Measurements from ENCODE around the gene PRKAR1A.
"Not testable (repeated sequence)": the region's sequence is repeated elsewhere in the genome, so short reads cannot be mapped to it uniquely, and the experiment has no call there.

The PRKAR1A gene

GRCh38 chr17:68581863-68582645 is 69.8 kb downstream of the PRKAR1A start:
- DNase-seq = no peak

GRCh38 chr17:68582867-68583266 is 70.6 kb downstream of the PRKAR1A start:
- DNase-seq = not testable (repeated sequence)

GRCh38 chr17:68584581-68585303 is 72.5 kb downstream of the PRKAR1A start:
- no peak for DNase-seq

- no peak for DNase-seq
Observed at GRCh38 chr17:68585643-68586042, 73.4 kb downstream of the PRKAR1A start.

DNA sequence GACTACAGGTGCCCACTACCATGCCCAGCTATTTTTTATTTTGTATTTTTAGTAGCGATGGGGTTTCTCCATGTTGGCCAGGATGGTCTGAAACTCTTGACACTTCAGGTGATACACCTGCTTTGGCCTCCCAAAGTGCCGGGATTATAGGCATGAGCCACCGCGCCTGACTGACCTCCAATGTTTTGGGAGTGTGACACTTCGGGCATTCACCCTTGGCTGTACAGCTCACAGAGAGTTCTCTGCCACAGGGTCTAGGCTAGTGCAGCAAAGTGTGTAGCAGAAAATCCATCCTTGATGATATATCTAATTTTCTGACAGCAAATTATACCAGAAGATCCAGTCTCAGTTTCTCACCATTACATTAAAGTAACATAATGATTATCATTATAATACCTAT is 74.8 kb downstream of the PRKAR1A start:
- DNase-seq = no peak

- DNase-seq = no peak
Observed at GRCh38 chr17:68587847-68588246, 75.6 kb downstream of the PRKAR1A start.

DNA sequence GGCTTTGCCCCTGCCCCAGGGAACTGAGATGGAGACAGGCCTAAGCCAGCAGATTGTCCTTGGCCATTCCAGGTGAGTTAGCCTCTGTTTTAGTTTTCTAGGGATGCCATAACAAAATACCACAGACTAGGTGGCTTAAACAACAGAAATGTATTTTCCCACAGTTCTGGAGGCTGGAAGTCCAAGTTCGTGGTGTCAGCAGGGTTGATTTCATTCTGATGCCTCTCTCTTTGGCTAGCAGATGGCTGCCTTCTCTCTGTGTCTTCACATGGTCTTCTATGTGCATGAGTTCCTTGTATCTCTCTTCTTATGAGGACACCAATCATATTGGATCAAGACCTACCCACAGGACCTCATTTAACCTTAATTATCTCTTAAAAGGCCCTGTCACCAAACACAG is 76.1 kb downstream of the PRKAR1A start:
- DNase-seq = no peak

DNA sequence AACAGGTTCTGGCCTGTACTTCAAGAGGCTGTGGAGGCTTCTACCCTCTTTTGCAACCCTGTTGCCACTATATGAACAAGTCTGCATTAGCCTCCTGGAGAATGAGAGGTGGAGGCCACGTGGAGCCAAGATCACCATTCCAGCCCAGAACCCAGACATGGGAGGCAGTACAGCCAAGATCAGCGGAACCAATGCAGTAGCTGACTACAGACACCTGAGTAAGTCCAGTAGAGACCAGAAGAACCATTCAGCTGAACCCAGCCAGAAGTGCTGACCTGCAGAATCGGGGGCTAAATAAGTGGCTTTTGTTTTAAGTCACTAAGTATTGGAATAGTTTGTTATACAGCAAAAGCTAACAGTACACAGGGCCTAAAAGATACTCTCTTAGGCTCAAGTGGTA is 76.9 kb downstream of the PRKAR1A start:
- no peak for DNase-seq

DNA sequence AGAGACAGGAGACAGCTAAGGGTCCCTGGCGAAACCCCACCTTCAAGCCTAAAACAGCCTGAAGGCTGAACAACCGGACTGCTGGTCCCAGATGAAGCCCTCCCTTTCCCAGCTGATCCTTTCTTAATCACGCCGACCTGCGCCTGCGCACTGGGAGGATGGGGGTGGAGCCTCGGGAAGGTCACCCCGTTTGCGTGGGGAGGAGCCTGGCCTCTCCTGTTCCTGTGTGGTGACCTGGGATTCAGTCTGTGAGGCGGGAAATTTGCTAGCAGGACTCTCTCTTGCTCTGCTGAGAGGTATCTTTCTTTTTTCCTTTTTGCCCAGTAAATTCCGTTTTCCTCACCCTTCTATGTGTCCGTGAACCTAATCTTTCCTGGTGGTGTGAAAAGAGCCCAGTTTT is 79.4 kb downstream of the PRKAR1A start:
- DNase-seq = no peak

- no peak for DNase-seq
Observed at GRCh38 chr17:68592009-68592408, 79.8 kb downstream of the PRKAR1A start.

DNA sequence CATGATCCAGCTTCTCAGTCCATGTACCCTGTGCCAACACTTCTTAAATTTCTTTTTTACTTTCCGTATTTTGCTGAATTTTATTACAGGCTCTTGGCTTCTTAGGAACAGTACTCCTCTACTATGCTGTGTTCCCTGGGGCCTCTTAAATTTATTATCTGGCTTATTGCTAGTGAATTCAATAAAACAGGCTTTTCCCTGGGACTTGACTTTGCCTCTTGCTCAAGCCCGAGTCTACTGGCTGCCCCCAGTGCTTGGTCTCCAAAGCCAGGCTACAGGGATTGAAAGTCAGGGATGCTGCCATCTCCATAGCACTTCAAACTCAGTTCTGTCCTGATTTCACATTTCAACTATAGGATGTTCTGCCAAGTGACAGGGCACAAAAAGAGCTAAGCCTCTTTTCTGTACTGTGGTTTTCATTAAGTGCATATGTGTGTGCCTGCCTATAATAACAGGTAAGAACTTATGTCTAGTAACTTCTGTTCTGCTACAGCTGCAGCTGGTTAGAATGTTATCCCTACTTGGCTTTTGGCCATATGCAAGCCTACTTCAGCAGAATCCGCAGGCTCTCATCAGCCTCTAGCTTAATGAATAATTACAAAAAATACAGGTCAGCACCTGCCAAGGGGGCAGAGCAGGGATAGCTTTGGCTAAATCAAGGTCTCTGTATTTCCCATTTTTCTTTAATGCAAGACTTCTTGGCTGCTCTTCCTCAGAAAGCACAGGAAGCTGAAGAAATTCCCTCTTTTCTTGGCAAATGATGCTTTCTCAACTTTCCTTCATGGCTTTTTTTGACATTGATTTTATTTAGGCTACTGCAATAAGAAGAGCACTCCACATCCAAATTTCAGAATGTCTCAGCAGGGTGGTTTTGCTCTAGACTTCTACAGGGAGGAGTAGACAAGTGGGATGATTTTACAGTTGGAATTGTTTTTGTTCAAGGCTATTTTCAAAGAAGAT is 80.7 kb downstream of the PRKAR1A start:
- no peak for DNase-seq

- no peak for DNase-seq
Observed at GRCh38 chr17:68594552-68594951, 82.3 kb downstream of the PRKAR1A start.

- DNase-seq = no peak
Observed at GRCh38 chr17:68595496-68595895, 83.3 kb downstream of the PRKAR1A start.

- DNase-seq = no peak
Observed at GRCh38 chr17:68595986-68596385, 83.8 kb downstream of the PRKAR1A start.

DNA sequence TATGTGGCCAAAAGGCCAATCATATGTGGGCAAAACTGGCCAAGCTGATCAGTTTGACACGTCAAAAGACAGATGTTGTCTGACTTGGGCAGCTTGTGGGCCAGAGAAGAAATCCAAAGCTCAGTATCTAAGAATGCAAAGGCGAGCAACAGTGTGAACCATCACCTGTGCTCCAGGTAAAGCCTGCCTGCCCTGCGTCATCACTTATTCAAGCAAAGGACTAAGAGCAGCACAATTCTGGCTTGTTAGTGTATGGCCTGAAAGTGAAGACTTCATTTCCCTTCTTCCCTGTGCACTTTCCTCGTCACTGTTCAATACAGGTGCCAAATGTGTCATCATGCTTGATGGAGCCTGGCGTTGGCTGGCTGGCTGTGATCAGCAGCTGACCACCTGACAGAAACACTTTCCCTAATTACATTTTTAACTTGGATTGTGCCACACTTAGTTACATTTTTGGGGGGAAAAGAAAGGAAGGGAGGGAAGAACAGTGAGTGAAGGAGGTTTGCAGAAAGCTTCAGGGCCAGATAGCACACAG is 84.2 kb downstream of the PRKAR1A start:
- DNase-seq = no peak

GRCh38 chr17:68598074-68598473 is 85.8 kb downstream of the PRKAR1A start:
- DNase-seq = no peak

GRCh38 chr17:68598545-68598961 is 86.3 kb downstream of the PRKAR1A start:
- no peak for DNase-seq

DNA sequence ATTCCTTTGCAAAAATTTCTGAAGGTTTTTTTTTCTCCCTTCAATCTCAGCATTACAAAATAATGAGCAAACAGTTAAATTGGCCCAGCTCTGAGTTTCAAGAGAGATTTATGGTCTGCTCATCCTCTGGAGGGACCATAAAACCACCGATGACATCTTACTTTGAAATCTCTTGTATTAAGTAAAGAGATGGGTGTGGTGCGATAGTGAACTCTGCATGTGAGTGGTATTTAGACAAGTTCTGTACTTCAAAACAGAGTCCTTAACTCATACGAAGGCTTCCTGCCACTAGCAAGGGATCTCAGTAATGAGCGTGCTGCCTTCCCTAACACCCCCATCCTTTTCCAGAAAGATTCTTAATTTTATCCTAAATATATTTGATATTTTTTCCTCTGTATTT is 86.9 kb downstream of the PRKAR1A start:
- no peak for DNase-seq

DNA sequence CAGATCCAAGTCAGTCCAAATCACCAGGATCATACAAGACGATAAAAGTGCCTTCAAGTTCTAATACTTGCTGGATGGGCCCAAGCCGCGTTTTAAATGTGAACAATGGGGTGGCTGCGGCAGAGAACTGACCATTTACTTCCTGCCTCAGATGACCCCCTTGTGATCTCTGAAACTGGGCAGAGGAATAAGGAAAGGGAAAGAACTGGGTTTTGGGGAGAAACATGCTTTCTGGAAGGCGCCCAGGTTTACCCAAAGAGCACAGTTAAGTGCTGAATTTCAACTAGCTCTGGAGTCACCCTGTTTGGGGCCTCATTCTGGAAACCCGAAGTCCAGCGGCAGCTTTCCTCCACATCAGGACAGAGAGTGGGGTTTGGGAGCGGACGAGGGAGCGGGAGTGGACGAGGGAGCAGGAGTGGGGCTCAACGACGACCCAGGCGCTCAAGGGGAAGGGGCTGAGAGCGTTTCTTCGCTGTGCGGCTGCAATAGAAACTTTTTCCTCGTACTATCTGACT is 87.4 kb downstream of the PRKAR1A start:
- DNase-seq = no peak

- DNase-seq = no peak
Observed at GRCh38 chr17:68600067-68600930, 88.1 kb downstream of the PRKAR1A start.
